Measurements from ENCODE around the gene C1RL.

- TF ChIP-seq CTCF (IDR thresholded peaks at IDR 0.05) (no peak), POLR2A (IDR thresholded peaks at IDR 0.05) (no peak)
These were observed 35.1 kb downstream of the C1RL start for GRCh38 chr12:7073946-7074345.
